DMS 273 treated with DMSO at 0.1 percent for 48 hours (cell line): Measurements from ENCODE around the gene KLHL6.

Experiments used
- DNase-seq: peaks from one replicate; lab custom pipeline; 2025; lab: John Stamatoyannopoulos, UW

The KLHL6 gene

GRCh38 chr3:183503746-183504145 lies 51.8 kb downstream of the KLHL6 start:
- no peak for DNase-seq

DNA sequence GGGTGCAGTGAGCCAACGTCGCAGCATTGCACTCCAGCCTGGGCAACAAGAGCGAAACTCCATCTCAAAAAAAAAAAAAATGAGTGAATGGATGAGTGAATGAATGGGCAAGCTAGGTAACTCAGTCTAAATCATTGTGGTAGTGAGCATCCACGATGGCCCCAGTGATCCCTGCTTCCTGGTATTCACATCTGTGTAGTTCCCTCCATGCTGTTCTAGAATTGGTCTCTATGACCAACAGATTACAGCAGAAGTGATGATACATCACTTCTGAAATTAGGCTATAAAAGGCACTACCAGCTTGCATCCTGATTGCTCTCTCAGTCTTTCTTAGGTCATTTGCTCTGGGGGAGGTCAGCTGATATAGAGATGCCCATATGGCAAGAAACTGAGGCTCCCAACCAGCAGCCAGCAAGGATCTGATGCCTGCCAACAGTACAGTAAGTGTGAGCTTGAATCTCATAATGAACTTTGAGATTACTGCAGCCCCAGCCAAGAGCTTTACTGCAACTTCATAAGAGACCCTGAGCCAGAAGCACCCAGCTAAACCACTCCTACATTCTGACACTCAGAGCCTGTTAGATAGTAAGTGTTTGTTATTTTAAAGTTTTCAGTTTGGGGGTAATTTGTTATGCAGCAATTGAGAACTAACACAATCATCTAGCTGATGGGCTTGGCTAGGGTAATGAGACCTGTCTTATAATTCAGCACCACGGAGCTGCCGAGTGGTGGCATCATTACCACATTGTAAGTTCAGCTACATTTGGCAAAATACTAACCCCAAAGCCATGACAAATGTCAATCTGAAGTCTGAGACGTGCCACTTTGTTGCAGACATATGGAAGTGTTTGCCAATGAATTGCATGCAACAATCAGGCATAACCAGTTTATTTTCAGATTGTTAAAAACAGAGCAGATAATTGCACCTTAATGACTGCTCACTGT lies 53.0 kb downstream of the KLHL6 start:
- DNase-seq: peak; percentile 25

DNA sequence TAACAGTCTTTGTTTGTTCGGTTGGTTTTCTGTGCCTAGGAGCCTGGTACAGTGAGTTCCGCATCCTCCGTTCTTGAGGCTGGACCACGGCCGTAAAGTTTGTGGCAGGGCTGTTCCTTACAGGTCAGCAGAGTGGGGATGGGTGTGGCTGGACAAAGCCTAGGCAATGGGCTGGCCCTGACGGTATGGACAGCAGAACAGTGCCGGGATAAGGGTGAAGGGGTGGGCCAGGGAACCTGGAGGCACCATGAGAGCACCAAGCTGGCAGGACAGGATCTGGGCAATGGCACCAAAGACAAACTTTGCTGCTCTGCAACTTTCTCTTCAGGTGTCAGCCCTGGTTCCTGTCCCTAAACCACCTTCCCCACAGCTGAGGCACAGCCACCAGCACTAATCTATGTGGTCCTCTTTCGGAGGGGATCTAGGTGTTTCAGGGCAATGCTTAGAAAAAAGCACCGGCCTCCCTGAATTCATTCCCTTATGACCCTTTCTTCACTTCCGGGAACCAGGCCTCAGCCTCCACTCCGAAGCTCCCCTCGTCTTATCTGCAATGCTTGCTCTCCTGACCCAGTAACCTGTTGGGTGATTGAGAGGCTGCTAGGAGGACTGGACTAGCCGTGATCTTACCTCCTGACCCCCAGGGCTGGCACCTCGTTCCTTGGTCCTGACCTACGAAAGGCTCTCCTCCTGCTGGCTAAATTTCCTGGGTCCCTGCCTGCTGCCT lies 54.4 kb downstream of the KLHL6 start:
- DNase-seq: no peak

- no peak for DNase-seq
These were observed 55.2 kb downstream of the KLHL6 start for GRCh38 chr3:183500319-183500718.

DNA sequence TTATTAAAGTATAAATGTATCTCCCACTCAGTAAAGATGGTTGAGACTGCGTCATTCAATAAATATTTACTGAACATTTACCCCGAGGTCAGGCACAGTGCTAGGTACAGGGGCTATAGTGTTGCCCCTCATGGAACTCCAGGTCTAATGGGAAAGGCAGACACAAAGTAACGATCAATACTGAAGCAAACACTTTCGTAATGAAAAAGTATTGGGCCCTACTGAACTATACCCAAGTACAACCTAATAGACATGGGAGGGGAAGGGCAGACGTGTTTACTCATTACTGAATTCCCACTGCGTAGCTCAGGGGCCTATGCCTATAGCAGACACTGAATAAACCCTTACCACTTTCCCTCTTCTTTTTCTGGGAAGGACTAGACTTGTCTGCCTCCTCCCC lies 56.9 kb downstream of the KLHL6 start:
- DNase-seq: no peak

DNA sequence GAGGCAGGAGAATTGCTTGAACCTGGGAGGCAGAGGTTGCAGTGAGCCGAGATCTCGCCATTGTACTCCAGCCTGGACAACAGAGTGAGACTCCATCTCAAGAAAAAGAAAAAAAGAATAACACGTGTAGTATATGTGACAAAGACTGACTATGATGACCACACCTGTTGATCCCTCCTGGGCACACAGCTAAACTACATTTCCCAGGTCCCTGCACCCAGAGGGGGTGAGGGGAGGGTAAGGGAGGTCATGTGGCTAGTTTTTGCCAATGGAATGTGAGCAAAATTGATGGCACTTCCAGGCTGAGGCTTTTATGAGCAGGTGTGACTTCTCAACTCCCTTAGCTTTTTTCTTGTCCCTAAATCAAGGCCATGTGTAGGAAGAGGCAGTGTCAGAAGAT lies 58.2 kb downstream of the KLHL6 start:
- no peak for DNase-seq

- no peak for DNase-seq
These were observed 59.2 kb downstream of the KLHL6 start for GRCh38 chr3:183496311-183496710.

DNA sequence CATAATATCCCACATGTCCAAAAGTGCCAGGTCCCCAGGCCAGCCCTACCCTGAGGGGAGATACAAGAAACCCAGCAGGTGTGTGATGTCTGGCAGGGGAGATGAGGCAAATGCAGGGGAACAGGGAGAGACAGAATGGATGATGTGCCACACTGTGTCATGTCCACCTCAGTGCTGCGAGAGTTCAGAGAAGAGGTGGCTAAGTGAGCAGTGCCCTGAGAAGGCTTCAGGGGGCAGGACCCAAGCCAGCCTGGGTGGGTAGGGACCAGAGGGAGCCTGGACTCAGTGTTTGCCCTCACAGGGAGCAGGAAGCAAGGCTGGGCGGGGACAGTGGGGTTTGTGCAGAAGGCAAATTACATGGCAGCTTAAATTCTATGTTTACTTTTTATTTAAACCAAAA lies 61.2 kb downstream of the KLHL6 start:
- no peak for DNase-seq

DNA sequence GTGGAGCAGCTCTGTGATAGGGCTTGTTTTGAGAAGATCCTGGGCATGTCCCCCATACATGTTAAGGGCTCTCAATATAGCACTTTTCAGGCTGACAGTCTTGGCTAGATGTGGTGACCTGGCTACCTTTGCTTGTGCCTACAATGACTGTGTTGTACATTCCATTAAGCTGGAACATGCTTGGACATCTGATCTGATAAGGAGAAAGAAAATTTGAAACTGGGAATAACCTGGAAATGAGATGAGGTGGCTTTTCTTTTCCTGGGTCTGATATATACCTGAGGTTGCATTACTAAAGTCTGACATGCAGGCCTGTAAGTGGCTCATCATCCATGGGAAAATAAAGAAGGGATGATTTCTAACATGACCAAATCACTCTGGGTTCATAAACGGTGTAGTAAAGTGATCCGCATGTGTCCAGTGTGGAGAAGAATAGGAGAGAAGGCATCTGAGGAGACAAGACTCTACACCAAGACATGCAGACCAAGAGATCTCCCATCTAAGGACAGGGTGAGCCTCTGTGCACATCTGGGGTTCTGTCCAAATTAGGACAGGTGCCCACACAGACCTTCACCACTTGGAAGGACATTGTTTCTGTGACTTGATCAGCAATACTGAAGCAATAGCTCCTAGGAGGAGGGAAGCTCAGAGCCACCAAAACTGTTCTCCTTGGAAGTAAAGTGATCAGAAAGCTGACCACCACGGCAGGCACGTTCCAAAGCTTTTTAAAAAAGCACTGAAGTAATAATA lies 62.0 kb downstream of the KLHL6 start:
- no peak for DNase-seq

- no peak for DNase-seq
These were observed 62.7 kb downstream of the KLHL6 start for GRCh38 chr3:183492849-183493179.

GRCh38 chr3:183491923-183492848 lies 63.3 kb downstream of the KLHL6 start:
- DNase-seq: no peak

DNA sequence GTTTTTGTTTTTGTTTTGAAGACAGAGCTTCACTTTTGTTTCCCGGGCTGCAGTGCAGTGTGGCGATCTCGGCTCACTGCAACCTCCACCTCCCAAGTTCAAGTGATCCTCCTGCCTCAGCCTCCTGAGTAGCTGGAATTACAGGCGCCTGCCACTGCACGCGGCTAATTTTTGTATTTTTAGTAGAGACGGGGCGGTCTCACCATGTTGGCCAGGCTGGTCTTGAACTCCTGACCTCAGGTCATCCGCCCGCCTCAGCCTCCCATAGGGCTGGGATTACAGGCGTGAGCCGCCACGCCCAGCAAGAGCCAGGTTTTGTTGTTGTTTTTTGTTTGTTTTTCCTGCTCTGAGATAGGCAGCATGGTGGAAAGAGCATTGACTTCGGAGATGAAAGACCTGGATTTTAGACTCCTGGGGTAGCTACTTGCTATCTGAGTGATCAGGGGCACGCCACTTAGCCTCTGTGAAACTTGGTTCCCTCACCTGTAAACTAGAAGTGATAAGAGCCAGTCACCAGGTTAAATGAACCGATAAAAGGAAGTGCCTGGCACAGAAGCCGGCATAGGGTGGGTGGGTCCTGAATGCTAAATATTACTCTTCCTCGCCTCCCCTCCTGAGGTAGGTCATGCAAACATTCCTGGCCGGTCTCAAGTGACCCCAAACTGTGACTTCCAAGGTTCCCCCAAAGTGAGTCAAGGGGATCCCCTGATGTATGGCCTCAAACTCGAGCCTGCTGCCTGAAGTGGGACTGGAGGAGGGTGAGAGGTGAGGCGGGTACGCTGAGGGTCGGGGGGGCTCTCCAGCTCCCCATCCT lies 64.2 kb downstream of the KLHL6 start:
- DNase-seq: no peak

- DNase-seq: no peak
These were observed 64.9 kb downstream of the KLHL6 start for GRCh38 chr3:183490653-183491052.

GRCh38 chr3:183490211-183490601 lies 65.3 kb downstream of the KLHL6 start:
- DNase-seq: no peak

DNA sequence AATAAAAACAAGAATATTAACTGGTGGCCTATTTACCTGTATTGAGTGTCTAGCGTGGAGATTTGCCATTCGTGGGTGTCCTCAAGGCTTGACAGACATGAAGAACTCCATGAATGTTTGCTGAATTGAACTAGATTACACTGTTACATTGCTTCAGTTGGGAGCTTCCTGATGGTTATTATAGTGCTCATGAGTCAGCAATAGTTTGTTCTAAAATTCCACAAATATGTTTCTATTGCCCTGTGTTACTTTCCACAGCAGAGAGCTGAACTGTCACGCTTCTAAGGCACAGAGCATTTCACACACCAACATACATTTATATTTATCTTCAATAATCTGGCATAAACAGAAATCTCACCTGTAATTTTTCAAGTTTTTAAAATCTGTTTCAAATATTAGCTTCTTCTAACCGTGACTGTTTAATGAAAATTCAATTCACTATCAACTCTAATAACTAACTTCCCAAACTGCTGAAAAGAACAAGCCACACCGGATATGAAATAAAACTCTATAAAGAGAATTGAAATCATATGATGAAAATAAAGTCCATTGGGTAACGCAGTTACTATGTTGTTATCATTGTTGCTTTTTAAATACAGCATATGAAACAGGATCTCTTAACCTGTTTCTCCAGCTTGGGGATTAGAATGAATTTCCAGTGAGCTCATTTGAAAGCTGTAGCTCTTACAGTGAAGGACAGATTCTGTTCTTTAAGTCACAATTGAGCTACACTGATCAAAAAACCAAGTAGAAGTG lies 65.9 kb downstream of the KLHL6 start:
- DNase-seq: no peak

DNA sequence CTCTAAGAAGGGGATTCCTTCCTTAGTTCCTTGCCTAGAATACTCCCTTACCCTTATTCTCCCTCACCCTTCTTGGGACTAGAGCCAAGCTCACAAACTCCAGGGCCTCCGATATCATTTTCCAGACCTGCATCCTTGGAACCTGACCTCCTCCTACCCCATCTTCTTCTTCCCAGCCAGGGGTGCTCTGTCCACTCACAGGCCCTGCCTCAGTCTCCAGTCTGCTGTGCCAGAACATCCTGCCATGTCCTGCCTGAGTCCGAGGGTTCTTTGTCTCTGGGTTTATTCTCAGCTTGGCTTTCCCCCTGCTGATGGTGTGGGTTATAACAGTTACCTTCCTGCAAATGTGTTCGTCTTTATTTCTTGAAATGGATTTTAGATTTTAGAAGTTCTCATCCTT lies 67.2 kb downstream of the KLHL6 start:
- no peak for DNase-seq

DNA sequence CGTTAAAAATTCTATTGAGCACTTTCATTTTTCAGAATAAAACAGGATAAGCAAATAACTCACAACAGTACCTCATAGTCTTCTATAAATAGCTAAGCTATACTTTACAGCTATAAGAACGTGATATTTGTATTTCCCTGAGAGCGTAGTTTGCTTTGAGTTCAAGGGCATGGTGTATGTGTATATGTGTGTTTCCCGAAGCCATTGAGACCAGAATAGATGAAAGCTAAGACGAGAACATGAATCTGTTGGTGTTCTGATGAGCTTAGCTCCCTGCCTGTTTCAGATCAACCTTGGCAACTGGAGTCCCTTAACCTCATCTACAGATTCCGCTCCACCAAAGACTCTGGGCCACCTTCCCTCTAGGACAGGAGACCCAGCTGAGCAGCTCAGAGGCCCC lies 67.6 kb downstream of the KLHL6 start:
- DNase-seq: no peak

DNA sequence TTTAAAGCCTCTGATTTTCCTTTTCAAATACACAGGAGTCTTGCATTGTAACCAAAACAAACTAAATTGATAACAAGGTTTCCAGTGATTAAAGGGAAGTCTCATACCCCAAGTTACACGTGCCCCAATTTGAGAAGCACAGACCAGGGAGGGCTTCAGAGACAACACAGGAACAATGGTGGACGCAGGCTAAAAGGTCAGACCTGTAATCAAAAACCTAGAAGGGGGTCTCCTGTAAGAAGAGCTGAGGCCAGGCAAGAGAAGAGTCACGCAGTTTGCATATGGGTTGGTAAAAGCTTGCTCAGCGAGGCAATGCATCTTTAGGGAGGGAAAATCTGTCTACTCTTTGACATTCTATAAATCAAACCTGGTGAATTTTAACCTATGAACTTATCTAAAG lies 68.5 kb downstream of the KLHL6 start:
- no peak for DNase-seq

DNA sequence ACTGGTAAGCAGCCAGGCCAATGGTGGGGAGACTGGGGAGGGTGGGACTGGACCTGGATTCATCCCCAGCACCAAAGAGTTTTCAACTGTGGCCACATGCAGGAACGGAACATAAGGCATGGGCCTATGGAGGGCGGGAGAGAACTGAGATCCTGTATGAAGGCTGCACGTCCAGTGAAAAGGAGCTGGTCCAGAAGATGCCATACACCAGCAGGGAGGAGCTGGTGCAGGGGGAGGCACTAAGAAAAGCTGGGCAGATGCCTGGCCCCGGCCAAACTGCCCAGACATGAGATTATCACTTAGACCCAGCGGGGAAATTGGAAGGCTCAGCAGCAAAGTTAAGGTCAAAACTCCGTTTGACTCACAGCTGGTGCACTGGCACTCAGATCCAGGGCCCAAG lies 69.0 kb downstream of the KLHL6 start:
- no peak for DNase-seq

- DNase-seq: no peak
These were observed 69.9 kb downstream of the KLHL6 start for GRCh38 chr3:183485585-183485984.
